IMR-90 (cell line): ENCODE measurements around the gene GABBR1. TPM values are rescaled to one million over a fixed set of nuclear protein-coding genes. Genes with fewer than 3 reads are reported as not detected.

Experiments used
- ATAC-seq: fragments of 200-7000 bp; cut with Tn5 transposase; 2 replicates; pipeline ENCODE4 v1.9.1; 2020; ENCODE audit warnings: low read depth, mild to moderate bottlenecking, moderate library complexity
- BruUV-seq: library from RNA; stranded (reverse); fragments of 400-500 nt; replicated peaks from 2 replicates; lab custom pipeline; 2021; lab: Mats Ljungman, UMichigan
- CTCF ChIA-PET: fragments of 300-600 bp; formaldehyde crosslinking; extraction: SDS; loops from one replicate; lab custom pipeline; 2021; ENCODE audit warnings: antibody characterized with exemption; lab: Yijun Ruan, JAX
- POLR2A ChIA-PET: fragments of 300-600 bp; sonication (Branson Sonifier 250); formaldehyde crosslinking; loops from one replicate; lab custom pipeline; 2022; ENCODE audit warnings: antibody characterized with exemption; ENCODE audit not compliant: unreplicated experiment; lab: Charles Lee
- DNase-seq: peaks from one replicate; pipeline ENCODE4 v3.0.0; 2013
- H2AFZ ChIP-seq: replicated peaks from 2 replicates; pipeline ENCODE3; 2013; ENCODE audit warnings: low read length, mild to moderate bottlenecking; ENCODE audit not compliant: poor library complexity
- H2AK5ac ChIP-seq: 2 replicates; pipeline ENCODE4 v1.6.1; 2013; ENCODE audit warnings: low read depth, low read length, inconsistent platforms
- H2AK9ac ChIP-seq: replicated peaks from 2 replicates; pipeline ENCODE3; 2013; ENCODE audit warnings: mild to moderate bottlenecking, low read depth, low read length, moderate library complexity; ENCODE audit not compliant: poor library complexity
- H2BK120ac ChIP-seq: 2 replicates; pipeline ENCODE4 v1.6.1; 2013; ENCODE audit warnings: low read depth, low read length, inconsistent platforms
- H2BK15ac ChIP-seq: 3 replicates; pipeline ENCODE4 v1.6.1; 2013; ENCODE audit warnings: low read depth, low read length, inconsistent platforms
- H2BK20ac ChIP-seq: 2 replicates; pipeline ENCODE4 v1.6.1; 2013; ENCODE audit warnings: low read depth, mild to moderate bottlenecking, inconsistent platforms, low read length, moderate library complexity
- H2BK5ac ChIP-seq: 2 replicates; pipeline ENCODE4 v1.6.1; 2013; ENCODE audit warnings: mild to moderate bottlenecking, low read depth, low read length, inconsistent platforms; ENCODE audit not compliant: poor library complexity, severe bottlenecking
- H3K14ac ChIP-seq: replicated peaks from 2 replicates; pipeline ENCODE4 v1.6.1; 2013; ENCODE audit warnings: low read depth, low read length, inconsistent platforms
- H3K18ac ChIP-seq: 2 replicates; pipeline ENCODE4 v1.6.1; 2013; ENCODE audit warnings: low read depth, low read length, control low read depth
- H3K23ac ChIP-seq: 2 replicates; pipeline ENCODE4 v1.6.1; 2013; ENCODE audit warnings: low read depth, low read length, inconsistent platforms
- H3K27ac ChIP-seq: 2 replicates; pipeline ENCODE4 v1.5.1; 2013; ENCODE audit warnings: mild to moderate bottlenecking, control low read depth, low read length; ENCODE audit not compliant: insufficient read depth
- H3K27me3 ChIP-seq: 2 replicates; pipeline ENCODE4 v1.6.1; 2013; ENCODE audit warnings: low read length; ENCODE audit not compliant: control insufficient read depth, insufficient read depth
- H3K36me3 ChIP-seq: 2 replicates; pipeline ENCODE4 v1.6.1; 2013; ENCODE audit warnings: low read length, mixed read lengths; ENCODE audit not compliant: control insufficient read depth, insufficient read depth
- H3K4ac ChIP-seq: 2 replicates; pipeline ENCODE4 v1.6.1; 2013; ENCODE audit warnings: low read depth, low read length, inconsistent platforms
- H3K4me1 ChIP-seq: 2 replicates; pipeline ENCODE4 v1.6.1; 2013; ENCODE audit warnings: low read length, mixed read lengths; ENCODE audit not compliant: control insufficient read depth, insufficient read depth
- H3K4me2 ChIP-seq: 2 replicates; pipeline ENCODE4 v1.6.1; 2013; ENCODE audit warnings: low read depth, mild to moderate bottlenecking, control low read depth, low read length, moderate library complexity
- H3K4me3 ChIP-seq: 2 replicates; pipeline ENCODE4 v1.5.1; 2013; ENCODE audit warnings: low read depth, mild to moderate bottlenecking, control low read depth, low read length, moderate library complexity; ENCODE audit not compliant: insufficient read depth
- H3K56ac ChIP-seq: 2 replicates; pipeline ENCODE4 v1.6.1; 2013; ENCODE audit warnings: low read length, inconsistent platforms; ENCODE audit not compliant: insufficient read depth; ENCODE audit errors: extremely low read depth
- H3K79me1 ChIP-seq, 2 experiments: 2 replicates each; pipeline ENCODE4 v1.6.1; 2013; ENCODE audit warnings: low read length in 2 of 2, inconsistent platforms in 1 of 2, low read depth in 1 of 2
- H3K9ac ChIP-seq: 2 replicates; pipeline ENCODE4 v1.6.1; 2013; ENCODE audit warnings: low read depth, low read length, control low read depth
- H3K9me1 ChIP-seq: 2 replicates; pipeline ENCODE4 v1.6.1; 2013; ENCODE audit warnings: low read length, inconsistent platforms; ENCODE audit not compliant: insufficient read depth
- H3K9me3 ChIP-seq: 2 replicates; pipeline ENCODE4 v1.6.1; 2013; ENCODE audit warnings: low read length; ENCODE audit not compliant: control insufficient read depth, insufficient read depth
- H4K20me1 ChIP-seq: 2 replicates; pipeline ENCODE4 v1.6.1; 2013; ENCODE audit warnings: low read length, inconsistent platforms; ENCODE audit not compliant: insufficient read depth
- H4K5ac ChIP-seq: 2 replicates; pipeline ENCODE4 v1.6.1; 2013; ENCODE audit warnings: mild to moderate bottlenecking, low read depth, low read length, control low read depth
- H4K8ac ChIP-seq, 2 experiments: 2 replicates each; pipeline ENCODE4 v1.6.1; 2013; ENCODE audit warnings: low read depth in 2 of 2, low read length in 2 of 2, control low read depth in 1 of 2, inconsistent platforms in 1 of 2
- H4K91ac ChIP-seq: 2 replicates; pipeline ENCODE4 v1.6.1; 2013; ENCODE audit warnings: low read depth, low read length, inconsistent platforms; ENCODE audit not compliant: insufficient read depth
- BHLHE40 ChIP-seq: fragments of 150-350 bp; IDR thresholded peaks from 2 replicates; pipeline ENCODE4 v1.6.1; 2016; ENCODE audit warnings: mild to moderate bottlenecking, low read depth, low read length
- CEBPB ChIP-seq: IDR thresholded peaks from 2 replicates; pipeline ENCODE4 v1.6.1; 2012; ENCODE audit warnings: low read depth, low read length, improper control_type of control experiment
- CHD1 ChIP-seq: IDR thresholded peaks from 2 replicates; pipeline ENCODE4 v1.6.1; 2012; ENCODE audit warnings: low read depth, low read length, improper control_type of control experiment
- CTCF ChIP-seq: conservative IDR thresholded peaks from 2 replicates; pipeline ENCODE4 v1.5.1; 2012; ENCODE audit warnings: mild to moderate bottlenecking, low read depth, low read length, improper control_type of control experiment
- ELK1 ChIP-seq: fragments of 150-350 bp; IDR thresholded peaks from 2 replicates; pipeline ENCODE4 v1.6.1; 2016; ENCODE audit warnings: low read depth, mild to moderate bottlenecking, low read length, moderate library complexity, borderline replicate concordance
- FOS ChIP-seq: fragments of 150-350 bp; IDR thresholded peaks from 2 replicates; pipeline ENCODE4 v1.6.1; 2016; ENCODE audit warnings: low read depth, low read length
- MAFK ChIP-seq: IDR thresholded peaks from 2 replicates; pipeline ENCODE4 v1.6.1; 2012; ENCODE audit warnings: low read depth, low read length, improper control_type of control experiment
- MAZ ChIP-seq: IDR thresholded peaks from 2 replicates; pipeline ENCODE4 v1.6.1; 2012; ENCODE audit warnings: low read depth, mild to moderate bottlenecking, low read length, improper control_type of control experiment, moderate library complexity, borderline replicate concordance
- MXI1 ChIP-seq: IDR thresholded peaks from 2 replicates; pipeline ENCODE4 v1.6.1; 2012; ENCODE audit warnings: low read depth, mild to moderate bottlenecking, low read length, moderate library complexity, borderline replicate concordance
- NFE2L2 ChIP-seq: fragments of 150-350 bp; IDR thresholded peaks from 2 replicates; pipeline ENCODE4 v1.6.1; 2016; ENCODE audit warnings: low read depth, mild to moderate bottlenecking, low read length
- POLR2A ChIP-seq: IDR thresholded peaks from 2 replicates; pipeline ENCODE4 v1.6.1; 2012; ENCODE audit warnings: mild to moderate bottlenecking, low read depth, low read length
- RAD21 ChIP-seq: IDR thresholded peaks from 2 replicates; pipeline ENCODE4 v1.6.1; 2012; ENCODE audit warnings: low read length, improper control_type of control experiment
- RCOR1 ChIP-seq: IDR thresholded peaks from 2 replicates; pipeline ENCODE4 v1.6.1; 2012; ENCODE audit warnings: mild to moderate bottlenecking, low read length, improper control_type of control experiment; ENCODE audit not compliant: insufficient replicate concordance
- RFX5 ChIP-seq: IDR thresholded peaks from 2 replicates; pipeline ENCODE4 v1.8.0; 2012; ENCODE audit warnings: low read depth, mild to moderate bottlenecking, low read length, moderate library complexity
- SMC3 ChIP-seq: fragments of 150-350 bp; IDR thresholded peaks from 2 replicates; pipeline ENCODE4 v1.6.1; 2016; ENCODE audit warnings: low read depth, mild to moderate bottlenecking, antibody characterized with exemption, low read length, moderate library complexity
- USF2 ChIP-seq: fragments of 150-350 bp; IDR thresholded peaks from 2 replicates; pipeline ENCODE4 v1.6.1; 2017; ENCODE audit warnings: mild to moderate bottlenecking, antibody characterized with exemption, low read length, low read depth
- WGBS, 2 experiments: methylation state at CpG; one replicate each; pipeline versions ENCODE4 v1.1.5 to v1.1.7; 2013; ENCODE audit warnings: missing lambda C conversion rate in 2 of 2; ENCODE audit not compliant: insufficient read length in 1 of 2; ENCODE audit errors: extremely low coverage in 2 of 2; 5-methylcytosine and 5-hydroxymethylcytosine counted together
- dilution Hi-C: fragments of 300-500 bp; cut with HindIII; formaldehyde crosslinking; loops from one replicate; pipeline ENCODE4 v1.14.3; 2018; ENCODE audit warnings: low sequenced_read_pairs; ENCODE audit not compliant: unreplicated experiment
- in situ Hi-C: fragments of 300-500 bp; cut with MboI; formaldehyde crosslinking; loops from 3 replicates; pipeline ENCODE4 v1.14.3; 2019; ENCODE audit warnings: low sequenced_read_pairs, inconsistent platforms, mixed read lengths
- intact Hi-C: fragments of 100-400 bp; cut with micrococcal nuclease; formaldehyde crosslinking; loops from 2 replicates; pipeline ENCODE4 v1.10.0; 2022
- polyA plus RNA-seq, 3 experiments: library from polyadenylated mRNA; depleted of rRNA; stranded (reverse); fragments of >200 nt; gene quantifications; 2 replicates each; pipeline ENCODE4 v1.2.3, GENCODE V29; 2012; ENCODE audit warnings: low replicate concordance in 1 of 3
- total RNA-seq: library from RNA; depleted of rRNA; stranded (reverse); fragments of >200 nt; gene quantifications from 2 replicates; pipeline ENCODE4 v1.2.3, GENCODE V29; 2012

The GABBR1 gene
- total and polyA plus RNA-seq, 2 of the 4 experiments (the other 2 are of a cell fraction) = 5.9 to 31.5 TPM

GRCh38 chr6:29641430-29642148, 8.6 kb upstream of the GABBR1 start:
- Histone ChIP-seq H3K79me1 (no peaks in the 10 kb centered on the region), H2AFZ (no peak overlapping the region), H3K4ac (no peak overlapping the region), H3K36me3 (no peaks in the 10 kb centered on the region), H3K56ac (no peak overlapping the region), H4K5ac (no peak overlapping the region), H3K4me3 (no peak overlapping the region), H3K27ac (no peak overlapping the region), H2BK5ac (no peak overlapping the region), H3K14ac (no peak overlapping the region), H3K9me3 (no peaks in the 10 kb centered on the region), H3K4me2 (no peak overlapping the region), H2AK5ac (no peak overlapping the region), H2BK15ac (no peak overlapping the region), H3K18ac (no peak overlapping the region), H4K8ac (no peak overlapping the region), H4K20me1 (no peaks in the 10 kb centered on the region), H3K4me1 (no peaks in the 10 kb centered on the region), H2BK120ac (no peak overlapping the region), H3K27me3 (no peaks in the 10 kb centered on the region; the same call in 1 of the 2 replicates), H3K23ac (no peak overlapping the region), H4K91ac (no peak overlapping the region), H3K9me1 (no peaks in the 10 kb centered on the region), H2BK20ac (no peak overlapping the region), H2AK9ac (no peak overlapping the region), H3K9ac (no peak overlapping the region)
- intact Hi-C loops (no loop called here), in situ Hi-C loops (no loop called here), dilution Hi-C loops (no loop called here)
- WGBS, 2 experiments = 0% methylated on average over 1 of the region's 3 CpGs; no CpG with 5 or more reads in 1 of the 2 experiments
- CTCF ChIA-PET = interaction anchor here (2.1 kb wide), 1 partner anchor 8 kb away, joined by 13 read pairs; no protein-coding TSS in a partner anchor
- POLR2A ChIA-PET = no interaction called here
- DNase-seq (no peak), ATAC-seq (no peak)
- TF ChIP-seq USF2 (no peak), CHD1 (no peak), CTCF (no peak), MXI1 (no peak), MAFK (no peak), POLR2A (no peak), MAZ (no peak), RFX5 (no peak), SMC3 (no peak), RCOR1 (no peak), FOS (no peak), BHLHE40 (no peak), NFE2L2 (no peak), CEBPB (no peak), RAD21 (no peak), ELK1 (no peak)
- no TSS peak for BruUV-seq
